Loucy (cell line): ENCODE measurements around the gene DRAM2.

Experiments used
- H2AFZ ChIP-seq: fragments of 200-600 bp; sonication (generic); 2 replicates; pipeline ENCODE4 v1.6.0; 2016; ENCODE audit warnings: antibody characterized with exemption, mild to moderate bottlenecking, low read length, moderate library complexity
- H3F3A ChIP-seq: fragments of 200-600 bp; 2 replicates; pipeline ENCODE4 v1.6.0; 2016; ENCODE audit warnings: antibody characterized with exemption, low read depth, mild to moderate bottlenecking
- H3K27me3 ChIP-seq: fragments of 200-600 bp; sonication (generic); 2 replicates; pipeline ENCODE4 v1.6.1; 2014; ENCODE audit warnings: low read length, mild to moderate bottlenecking; ENCODE audit not compliant: insufficient read depth, poor library complexity, severe bottlenecking
- H3K36me3 ChIP-seq: fragments of 200-600 bp; sonication (generic); 2 replicates; pipeline ENCODE4 v1.6.1; 2016; ENCODE audit warnings: low read length; ENCODE audit not compliant: insufficient read depth
- H3K4me1 ChIP-seq: fragments of 200-600 bp; sonication (generic); 2 replicates; pipeline ENCODE4 v1.5.1; 2014; ENCODE audit warnings: low read length, mild to moderate bottlenecking; ENCODE audit not compliant: insufficient read depth, poor library complexity, severe bottlenecking
- H3K4me2 ChIP-seq: fragments of 200-600 bp; sonication (generic); 2 replicates; pipeline ENCODE4 v1.6.0; 2014; ENCODE audit warnings: antibody characterized with exemption, low read length, low read depth, mild to moderate bottlenecking; ENCODE audit not compliant: poor library complexity, severe bottlenecking
- H3K4me3 ChIP-seq: fragments of 200-600 bp; sonication (generic); 2 replicates; pipeline ENCODE4 v1.5.1; 2014; ENCODE audit warnings: low read length, mild to moderate bottlenecking, mixed read lengths; ENCODE audit not compliant: poor library complexity, severe bottlenecking
- H3K79me2 ChIP-seq: fragments of 200-600 bp; sonication (generic); 2 replicates; pipeline ENCODE4 v1.6.1; 2014; ENCODE audit warnings: low read length; ENCODE audit not compliant: insufficient read depth
- H3K9ac ChIP-seq: fragments of 200-600 bp; sonication (generic); 2 replicates; pipeline ENCODE4 v1.6.0; 2014; ENCODE audit warnings: mild to moderate bottlenecking, low read depth, low read length, moderate library complexity; ENCODE audit not compliant: poor library complexity, severe bottlenecking
- H3K9me2 ChIP-seq: fragments of 200-600 bp; sonication (generic); replicated peaks from 2 replicates; pipeline ENCODE4 v1.6.1; 2016; ENCODE audit warnings: low read depth, low read length, mixed read lengths
- H3K9me3 ChIP-seq: fragments of 200-600 bp; sonication (generic); 2 replicates; pipeline ENCODE4 v1.6.1; 2014; ENCODE audit warnings: mild to moderate bottlenecking, antibody characterized with exemption, low read length, low read depth; ENCODE audit not compliant: insufficient read depth
- H4K20me1 ChIP-seq: fragments of 200-600 bp; sonication (generic); 2 replicates; pipeline ENCODE4 v1.6.0; 2014; ENCODE audit warnings: antibody characterized with exemption, low read length, mild to moderate bottlenecking; ENCODE audit not compliant: insufficient read depth, poor library complexity, severe bottlenecking
- EZH2phosphoT487 ChIP-seq: fragments of 200-600 bp; IDR thresholded peaks from 2 replicates; pipeline ENCODE4 v1.6.1; 2018; ENCODE audit warnings: antibody characterized with exemption, mild to moderate bottlenecking, moderate library complexity, borderline replicate concordance
- TF ChIP-seq, protein P1 (sequence below): fragments of 200-600 bp; sonication (generic); conservative IDR thresholded peaks from 2 replicates; pipeline ENCODE4 v1.5.1; 2014; ENCODE audit warnings: mild to moderate bottlenecking, antibody characterized with exemption, low read length

Gene DRAM2

DNA sequence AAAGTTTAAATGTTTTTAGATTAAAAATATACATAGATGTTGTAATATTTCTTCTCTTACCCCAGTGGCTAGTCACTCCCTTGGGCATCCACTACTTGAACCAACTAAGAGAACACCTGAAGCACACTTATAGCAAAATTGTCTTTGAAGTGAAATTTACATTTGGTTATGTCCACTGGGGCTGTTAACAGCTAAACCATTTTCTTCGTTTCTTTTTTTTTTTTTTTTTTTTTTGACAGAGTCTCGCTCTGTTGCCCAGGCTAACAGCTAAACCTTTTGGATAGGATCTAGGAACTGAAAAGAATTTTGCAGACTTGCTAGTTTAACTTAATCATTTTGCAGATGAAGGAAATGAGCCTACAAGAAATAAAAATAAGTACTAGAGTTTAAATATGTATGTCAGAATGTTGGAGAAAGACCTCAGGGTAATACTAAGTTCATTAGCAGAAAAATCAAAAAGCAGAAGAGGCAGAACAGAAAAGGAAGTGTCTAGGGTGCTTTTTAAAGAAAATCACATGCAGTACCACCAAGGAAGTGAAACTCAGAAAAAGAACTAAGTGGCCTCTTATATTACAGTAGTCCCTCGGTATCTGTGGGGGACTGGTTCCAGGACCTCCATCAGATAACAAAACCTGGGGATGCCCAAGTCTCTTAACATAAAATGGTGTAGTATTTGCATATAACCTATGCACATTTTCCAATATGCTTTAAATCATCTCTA, 11.8 kb downstream of the DRAM2 start:
- Histone ChIP-seq H3K36me3 (peaks cover 8% of the 10 kb centered on the region; the same call in 1 of the 2 replicates), H3K4me2 (no peak overlapping the region), H3K9ac (no peak overlapping the region)

DNA sequence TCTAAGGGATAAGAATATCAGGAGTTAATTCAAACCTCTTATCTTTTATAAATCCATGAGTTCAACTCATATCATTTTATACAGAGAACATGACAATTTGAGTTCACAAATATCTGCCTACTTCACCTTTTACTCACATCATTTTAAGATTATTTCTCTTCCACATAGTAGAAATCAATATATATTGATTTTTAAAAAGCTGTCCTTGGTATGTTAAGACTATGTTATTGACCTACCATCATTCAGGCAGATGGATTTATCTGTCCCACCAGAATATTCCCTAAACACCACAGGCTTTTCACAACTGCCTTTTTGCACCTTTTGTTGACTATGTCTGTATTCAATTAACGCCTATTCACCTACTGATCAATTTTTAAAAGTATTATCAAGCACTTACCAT, 13.5 kb downstream of the DRAM2 start:
- Histone ChIP-seq H3K9ac (no peak overlapping the region), H3K36me3 (peaks cover 8% of the 10 kb centered on the region; the same call in 1 of the 2 replicates), H3K4me2 (no peak overlapping the region)

More for the DNA sequence above, 11.8 kb downstream of the DRAM2 start:
- no peak overlapping the region for H2AFZ ChIP-seq
- H3K4me3 ChIP-seq = no peak overlapping the region
- TF ChIP-seq EZH2phosphoT487 = no peak
- TF ChIP-seq, protein P1, sequence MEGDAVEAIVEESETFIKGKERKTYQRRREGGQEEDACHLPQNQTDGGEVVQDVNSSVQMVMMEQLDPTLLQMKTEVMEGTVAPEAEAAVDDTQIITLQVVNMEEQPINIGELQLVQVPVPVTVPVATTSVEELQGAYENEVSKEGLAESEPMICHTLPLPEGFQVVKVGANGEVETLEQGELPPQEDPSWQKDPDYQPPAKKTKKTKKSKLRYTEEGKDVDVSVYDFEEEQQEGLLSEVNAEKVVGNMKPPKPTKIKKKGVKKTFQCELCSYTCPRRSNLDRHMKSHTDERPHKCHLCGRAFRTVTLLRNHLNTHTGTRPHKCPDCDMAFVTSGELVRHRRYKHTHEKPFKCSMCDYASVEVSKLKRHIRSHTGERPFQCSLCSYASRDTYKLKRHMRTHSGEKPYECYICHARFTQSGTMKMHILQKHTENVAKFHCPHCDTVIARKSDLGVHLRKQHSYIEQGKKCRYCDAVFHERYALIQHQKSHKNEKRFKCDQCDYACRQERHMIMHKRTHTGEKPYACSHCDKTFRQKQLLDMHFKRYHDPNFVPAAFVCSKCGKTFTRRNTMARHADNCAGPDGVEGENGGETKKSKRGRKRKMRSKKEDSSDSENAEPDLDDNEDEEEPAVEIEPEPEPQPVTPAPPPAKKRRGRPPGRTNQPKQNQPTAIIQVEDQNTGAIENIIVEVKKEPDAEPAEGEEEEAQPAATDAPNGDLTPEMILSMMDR = no peak
- H3K27me3 ChIP-seq = no peaks in the 10 kb centered on the region
- H3K9me3 ChIP-seq = no peaks in the 10 kb centered on the region
- H3F3A ChIP-seq = no peaks in the 10 kb centered on the region
- no peaks in the 10 kb centered on the region for H4K20me1 ChIP-seq
- H3K9me2 ChIP-seq = no peaks in the 10 kb centered on the region
- no peaks in the 10 kb centered on the region for H3K79me2 ChIP-seq
- no peaks in the 10 kb centered on the region for H3K4me1 ChIP-seq

DNA sequence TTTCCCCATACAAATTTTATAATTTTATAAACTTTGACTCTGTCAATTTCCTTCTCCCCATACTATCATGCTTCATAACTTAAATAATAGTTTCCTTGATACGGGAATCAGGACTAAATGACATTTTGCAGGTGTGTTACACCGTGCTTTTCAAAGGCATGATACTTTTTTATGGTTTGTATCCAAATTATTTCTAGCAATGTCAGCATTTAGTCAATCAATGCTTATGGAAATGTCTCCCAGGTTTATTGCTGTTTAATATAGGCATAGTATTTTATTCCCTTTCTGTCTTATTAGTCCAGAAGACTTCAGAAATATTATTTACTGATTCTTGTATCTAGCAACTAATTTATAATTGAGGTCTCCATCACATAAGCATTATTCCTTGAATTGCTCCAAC, 23.4 kb downstream of the DRAM2 start:
- no peaks in the 10 kb centered on the region for H3K9me3 ChIP-seq
- no peak for TF ChIP-seq EZH2phosphoT487
- TF ChIP-seq, protein P1 = no peak
- no peak overlapping the region for H3K9ac ChIP-seq
- H3K4me3 ChIP-seq = no peak overlapping the region
- H3F3A ChIP-seq = no peaks in the 10 kb centered on the region
- H3K9me2 ChIP-seq = no peaks in the 10 kb centered on the region
- no peaks in the 10 kb centered on the region for H3K4me1 ChIP-seq
- H2AFZ ChIP-seq = no peak overlapping the region
- H3K27me3 ChIP-seq = no peaks in the 10 kb centered on the region
- H4K20me1 ChIP-seq = no peaks in the 10 kb centered on the region
- no peak overlapping the region for H3K4me2 ChIP-seq
- H3K36me3 ChIP-seq = peaks cover 14% of the 10 kb centered on the region; the same call in 1 of the 2 replicates
- H3K79me2 ChIP-seq = no peaks in the 10 kb centered on the region

More for the DNA sequence above, 13.5 kb downstream of the DRAM2 start:
- H3K9me2 ChIP-seq = no peaks in the 10 kb centered on the region
- H3K4me1 ChIP-seq = no peaks in the 10 kb centered on the region
- no peaks in the 10 kb centered on the region for H4K20me1 ChIP-seq
- TF ChIP-seq, protein P1 = no peak
- H2AFZ ChIP-seq = no peak overlapping the region
- no peaks in the 10 kb centered on the region for H3F3A ChIP-seq
- H3K9me3 ChIP-seq = no peaks in the 10 kb centered on the region
- H3K27me3 ChIP-seq = no peaks in the 10 kb centered on the region
- no peak overlapping the region for H3K4me3 ChIP-seq
- H3K79me2 ChIP-seq = no peaks in the 10 kb centered on the region
